Activated CD4-positive, alpha-beta T cell treated with anti-CD3 and anti-CD28 coated beads, Interleukin-2, Interleukin-4, amounts not matched to agents 100 ng/mL and 50 ng/mL, durations not matched to agents 16 hours and 8 hours (primary cell): ENCODE data around the gene GPR32.
A peak's percentile ranks its signal among the peaks of the same experiment; 100 is the strongest.
"Not testable (repeated sequence)": the region's sequence is repeated elsewhere in the genome, so short reads cannot be mapped to it uniquely, and the experiment has no call there.

Source experiments
- DNase-seq: peaks from one replicate; pipeline ENCODE4 v3.0.0-alpha.2; 2020; ENCODE audit warnings: low spot score

The GPR32 gene

GRCh38 chr19:50749490-50749889 lies 20.8 kb upstream of the GPR32 start:
- DNase-seq: no peak

- DNase-seq: no peak
These were observed 20.3 kb upstream of the GPR32 start for GRCh38 chr19:50750010-50750409.

DNA sequence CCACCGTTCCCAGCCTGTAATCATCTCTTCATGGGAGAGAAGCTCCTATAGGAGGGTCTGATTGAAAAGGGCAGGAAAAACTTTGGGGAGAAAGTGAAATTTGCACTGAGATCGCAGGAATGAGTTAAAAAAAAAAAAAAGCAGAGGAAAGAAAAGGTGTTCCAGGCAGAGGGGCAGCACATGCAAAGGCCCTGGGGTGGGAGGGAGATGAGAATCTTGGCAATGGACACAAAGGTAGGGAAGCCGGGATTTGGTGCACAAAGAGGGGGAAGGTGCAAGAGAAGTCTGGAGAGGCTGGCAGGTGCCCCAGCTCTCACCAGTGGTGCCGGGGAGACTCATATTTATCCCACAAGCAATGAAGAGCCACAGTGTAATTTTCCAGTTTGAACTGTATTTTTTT lies 16.4 kb upstream of the GPR32 start:
- no peak for DNase-seq

- not testable (repeated sequence) for DNase-seq
These were observed 14.0 kb upstream of the GPR32 start for GRCh38 chr19:50756244-50756643.

DNA sequence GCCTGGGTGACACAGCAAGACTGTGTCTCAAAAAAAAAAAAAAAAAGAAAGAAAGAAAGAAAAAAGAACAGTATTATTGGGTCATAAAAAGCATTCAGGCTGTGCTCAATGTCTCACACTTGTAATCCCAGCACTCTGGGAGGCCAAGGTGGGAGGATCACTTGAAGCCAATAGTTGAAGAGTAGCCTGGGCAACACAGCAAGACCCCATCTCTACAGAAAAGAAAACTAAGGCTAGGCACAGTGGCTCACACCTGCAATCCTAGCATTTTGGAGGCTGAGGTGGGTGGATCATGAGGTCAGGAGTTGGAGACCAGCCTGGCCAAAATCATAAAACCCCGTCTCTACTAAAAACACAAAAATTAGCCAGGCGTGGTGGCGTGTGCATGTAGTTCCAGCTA lies 12.6 kb upstream of the GPR32 start:
- not testable (repeated sequence) for DNase-seq

GRCh38 chr19:50759076-50759475 lies 11.2 kb upstream of the GPR32 start:
- DNase-seq: not testable (repeated sequence)

- DNase-seq: peak; percentile 40
These were observed 10.4 kb upstream of the GPR32 start for GRCh38 chr19:50759886-50760285.

- not testable (repeated sequence) for DNase-seq
These were observed 8.8 kb upstream of the GPR32 start for GRCh38 chr19:50761501-50761900.

GRCh38 chr19:50763521-50763920 lies 6.7 kb upstream of the GPR32 start:
- not testable (repeated sequence) for DNase-seq

GRCh38 chr19:50764409-50764808 lies 5.9 kb upstream of the GPR32 start:
- no peak for DNase-seq

GRCh38 chr19:50766746-50767145 lies 3.5 kb upstream of the GPR32 start:
- DNase-seq: not testable (repeated sequence)

DNA sequence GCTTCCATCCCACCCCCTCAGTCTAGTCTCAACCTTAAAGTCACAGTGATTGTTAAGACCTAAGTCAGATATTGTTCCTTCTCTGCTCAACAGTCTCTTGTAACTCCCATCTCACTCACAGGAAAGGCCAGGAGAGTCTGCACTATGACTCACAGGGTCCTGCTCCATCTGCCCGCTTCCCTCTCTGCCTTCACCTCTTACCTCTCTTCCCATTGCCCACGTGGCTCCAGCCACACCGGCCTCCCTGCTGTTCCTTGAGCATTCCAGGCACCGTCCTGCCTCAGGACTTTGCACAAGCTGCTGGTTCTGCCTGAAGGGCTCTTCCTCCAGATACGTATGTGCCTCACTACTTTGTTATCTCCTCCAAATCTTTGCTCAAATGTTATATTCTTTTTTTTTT lies 3.0 kb upstream of the GPR32 start:
- DNase-seq: not testable (repeated sequence)

GRCh38 chr19:50768277-50768676 lies 2.0 kb upstream of the GPR32 start:
- no peak for DNase-seq

DNA sequence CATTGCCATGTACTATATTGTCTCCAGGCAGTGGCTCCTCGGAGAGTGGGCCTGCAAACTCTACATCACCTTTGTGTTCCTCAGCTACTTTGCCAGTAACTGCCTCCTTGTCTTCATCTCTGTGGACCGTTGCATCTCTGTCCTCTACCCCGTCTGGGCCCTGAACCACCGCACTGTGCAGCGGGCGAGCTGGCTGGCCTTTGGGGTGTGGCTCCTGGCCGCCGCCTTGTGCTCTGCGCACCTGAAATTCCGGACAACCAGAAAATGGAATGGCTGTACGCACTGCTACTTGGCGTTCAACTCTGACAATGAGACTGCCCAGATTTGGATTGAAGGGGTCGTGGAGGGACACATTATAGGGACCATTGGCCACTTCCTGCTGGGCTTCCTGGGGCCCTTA lies 624 bp downstream of the GPR32 start:
- DNase-seq: no peak

GRCh38 chr19:50772476-50772875 lies 2.2 kb downstream of the GPR32 start:
- peak; percentile 35 for DNase-seq

DNA sequence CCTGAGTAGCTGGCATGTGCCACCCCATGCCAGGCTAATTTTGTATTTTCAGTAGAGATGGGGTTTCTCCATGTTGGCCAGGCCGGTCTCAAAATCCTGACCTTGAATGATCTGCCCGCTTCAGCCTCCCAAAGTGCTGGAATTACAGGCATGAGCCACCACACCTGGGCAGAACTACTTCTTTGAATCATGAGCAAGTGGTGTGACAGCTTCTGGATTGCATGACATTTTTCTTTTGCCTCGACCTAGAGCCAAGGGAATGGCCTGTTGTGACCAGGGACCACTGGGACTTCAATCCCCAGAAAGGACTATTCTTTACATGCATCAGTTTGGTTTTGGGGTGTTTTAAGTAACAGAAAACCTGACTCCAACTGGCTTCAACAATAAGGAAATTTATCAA lies 2.6 kb downstream of the GPR32 start:
- not testable (repeated sequence) for DNase-seq

GRCh38 chr19:50773454-50773853 lies 3.2 kb downstream of the GPR32 start:
- not testable (repeated sequence) for DNase-seq

- no peak for DNase-seq
These were observed 5.9 kb downstream of the GPR32 start for GRCh38 chr19:50776131-50776530.

DNA sequence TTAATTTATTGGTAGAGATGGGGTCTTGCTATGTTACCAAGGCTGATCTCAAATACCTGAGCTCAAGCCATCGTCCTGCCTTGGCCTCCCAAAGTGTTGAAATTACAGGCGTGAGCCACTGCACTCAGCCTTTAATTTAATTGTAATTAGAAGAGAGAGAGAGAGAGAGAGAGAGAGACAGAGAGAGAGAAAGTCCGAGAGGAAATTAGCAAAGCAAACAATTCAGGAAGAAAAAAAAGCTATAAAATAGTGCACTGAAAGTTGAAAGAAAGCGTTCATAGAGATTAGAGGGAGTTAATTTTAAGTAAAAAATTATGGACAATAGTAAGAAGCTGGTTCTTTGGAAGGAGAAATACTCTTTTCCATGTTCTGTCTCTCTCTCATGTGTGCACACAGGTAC lies 7.0 kb downstream of the GPR32 start:
- DNase-seq: no peak

GRCh38 chr19:50777830-50778303 lies 7.6 kb downstream of the GPR32 start:
- DNase-seq: no peak

DNA sequence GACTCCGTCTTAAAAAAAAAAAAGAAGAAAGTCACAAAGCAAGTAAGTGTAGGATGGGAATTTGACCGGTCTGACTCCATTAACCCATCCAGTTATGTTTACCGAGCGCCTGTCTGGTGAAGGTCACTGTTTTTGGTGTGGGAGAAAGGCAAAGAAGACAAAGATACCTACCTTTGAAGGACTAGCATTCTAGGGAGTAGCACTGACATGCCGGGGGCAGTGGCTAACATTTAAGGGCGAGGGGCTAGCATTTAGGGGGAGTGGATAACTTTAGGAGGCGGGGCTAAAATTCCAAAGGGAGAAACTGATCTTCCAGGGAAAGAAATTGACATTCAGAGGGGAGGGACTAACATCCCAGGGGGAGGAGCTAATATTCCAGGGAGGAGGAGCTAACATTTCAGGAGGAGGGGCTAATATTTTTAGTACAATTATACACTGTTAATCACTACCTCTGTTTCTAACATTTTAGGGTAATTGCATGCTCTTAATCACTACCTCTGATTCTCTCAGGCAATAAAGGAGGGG lies 8.7 kb downstream of the GPR32 start:
- no peak for DNase-seq

DNA sequence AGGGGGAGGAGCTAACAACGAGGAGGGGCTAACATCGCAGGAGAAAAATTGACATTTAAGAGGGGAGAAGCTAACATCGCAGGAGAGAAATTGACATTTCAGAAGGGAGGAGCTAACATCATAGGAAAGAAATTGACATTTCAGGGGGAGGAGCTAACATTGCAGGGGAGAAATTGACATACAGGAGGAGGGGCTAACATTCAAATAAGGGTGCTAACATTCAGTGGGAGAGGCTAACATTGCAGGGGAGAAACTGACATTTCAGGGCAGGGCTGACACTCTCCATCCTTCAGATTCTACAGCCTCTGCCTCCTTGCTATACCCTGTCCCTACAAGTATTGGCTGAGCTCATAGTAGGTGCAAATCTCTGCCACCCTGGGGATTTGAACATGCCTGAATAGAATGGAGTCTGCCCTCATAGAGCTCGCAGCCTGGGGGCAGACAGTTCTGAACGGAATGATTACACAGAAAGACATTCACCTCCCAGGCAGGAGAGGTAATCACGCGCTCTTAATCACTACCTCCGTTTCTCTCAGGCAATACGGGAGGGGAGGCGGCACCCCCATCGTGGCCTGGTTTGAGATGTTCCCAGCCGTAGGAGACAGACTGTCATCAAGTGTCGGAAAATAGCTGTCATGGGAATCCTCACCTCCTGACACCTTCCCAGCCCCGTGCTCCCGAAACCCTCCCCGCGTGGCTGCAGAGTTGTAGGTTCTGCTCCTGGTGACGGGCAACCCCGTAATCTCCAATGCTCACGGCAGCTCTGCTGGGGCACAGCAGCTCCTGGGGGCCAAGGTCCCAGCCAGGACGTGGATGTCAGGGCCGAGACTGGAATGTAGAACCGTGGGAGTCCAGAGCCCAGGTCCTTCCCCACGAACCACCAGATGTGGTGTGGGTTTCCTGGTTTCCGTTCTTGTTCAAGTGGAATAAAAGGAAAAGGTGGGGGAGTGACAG lies 9.5 kb downstream of the GPR32 start:
- no peak for DNase-seq

- no peak for DNase-seq
These were observed 10.6 kb downstream of the GPR32 start for GRCh38 chr19:50780753-50781435.
